Stimulated activated CD4-positive, alpha-beta T cell treated with anti-CD3 and anti-CD28 coated beads, Interleukin-15, amount 100 ng/mL, for 24 hours (primary cell): Measurements from ENCODE around the gene HOXD13.

Experiments used
- DNase-seq: peaks from one replicate; pipeline ENCODE4 v3.0.0-alpha.2; 2020

HOXD13 gene

DNA sequence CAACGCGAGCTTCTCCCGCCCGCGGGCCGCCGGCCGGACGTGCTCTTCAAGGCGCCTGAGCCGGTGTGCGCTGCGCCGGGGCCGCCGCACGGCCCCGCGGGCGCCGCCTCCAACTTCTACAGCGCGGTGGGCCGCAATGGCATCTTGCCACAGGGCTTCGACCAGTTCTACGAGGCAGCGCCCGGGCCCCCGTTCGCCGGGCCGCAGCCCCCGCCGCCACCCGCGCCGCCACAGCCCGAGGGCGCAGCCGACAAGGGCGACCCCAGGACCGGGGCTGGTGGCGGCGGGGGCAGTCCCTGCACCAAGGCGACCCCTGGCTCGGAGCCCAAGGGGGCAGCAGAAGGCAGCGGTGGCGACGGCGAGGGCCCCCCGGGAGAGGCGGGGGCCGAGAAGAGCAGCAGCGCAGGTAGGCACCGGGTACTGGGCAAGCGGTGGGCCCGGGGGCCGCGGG is 15.2 kb downstream of the HOXD13 start:
- DNase-seq = no peak

DNA sequence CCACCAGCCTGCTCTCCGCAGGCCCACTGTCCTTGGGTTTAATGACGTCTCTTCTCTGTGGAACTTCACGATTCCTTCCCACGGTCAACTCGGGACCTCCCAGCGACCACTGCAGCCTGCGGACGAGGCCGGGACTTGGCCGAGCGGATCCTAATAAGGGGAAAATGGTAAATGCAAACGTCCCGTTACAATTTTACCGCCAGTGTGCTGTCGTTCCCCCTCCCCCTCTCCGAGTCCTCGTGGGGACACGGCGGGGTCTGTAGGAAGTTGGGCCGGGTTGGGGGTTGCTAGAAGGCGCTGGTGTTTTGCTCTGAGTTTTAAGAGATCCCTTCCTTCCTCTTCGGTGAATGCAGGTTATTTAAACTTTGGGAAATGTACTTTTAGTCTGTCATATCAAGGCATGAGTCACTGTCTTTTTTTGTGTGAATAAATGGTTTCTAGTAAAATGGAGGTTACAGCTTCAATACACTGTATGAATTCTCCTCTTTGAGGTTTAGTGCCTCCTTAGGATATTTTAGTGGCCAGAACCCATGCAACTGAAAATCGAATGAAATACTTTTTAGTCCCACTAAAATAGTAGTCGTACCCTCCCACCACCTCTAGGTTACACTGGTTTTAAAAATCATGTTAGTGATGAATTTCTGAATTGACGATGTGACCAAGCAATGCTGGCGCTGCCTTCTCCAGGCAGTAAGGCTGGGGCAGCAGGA is 16.8 kb downstream of the HOXD13 start:
- DNase-seq = no peak

DNA sequence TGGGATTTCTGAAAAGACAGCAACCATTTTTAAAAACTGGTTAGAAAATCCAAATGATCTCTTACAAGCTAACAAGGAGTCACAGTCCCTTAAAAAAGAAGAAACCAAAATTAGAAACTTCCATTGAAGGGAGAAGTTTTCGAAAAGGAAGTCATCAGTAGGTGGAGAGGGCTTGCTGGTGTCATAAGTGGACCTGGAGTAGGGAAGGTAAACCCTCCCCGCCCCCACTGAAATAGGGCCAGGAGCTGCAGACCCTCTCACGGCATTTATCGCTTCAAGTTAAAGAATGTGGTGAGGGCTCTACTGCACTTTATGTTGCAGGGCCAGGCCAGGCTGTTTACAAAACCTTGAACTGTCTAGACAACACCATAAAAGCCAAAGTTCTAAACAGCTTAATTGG is 17.4 kb downstream of the HOXD13 start:
- DNase-seq = no peak

DNA sequence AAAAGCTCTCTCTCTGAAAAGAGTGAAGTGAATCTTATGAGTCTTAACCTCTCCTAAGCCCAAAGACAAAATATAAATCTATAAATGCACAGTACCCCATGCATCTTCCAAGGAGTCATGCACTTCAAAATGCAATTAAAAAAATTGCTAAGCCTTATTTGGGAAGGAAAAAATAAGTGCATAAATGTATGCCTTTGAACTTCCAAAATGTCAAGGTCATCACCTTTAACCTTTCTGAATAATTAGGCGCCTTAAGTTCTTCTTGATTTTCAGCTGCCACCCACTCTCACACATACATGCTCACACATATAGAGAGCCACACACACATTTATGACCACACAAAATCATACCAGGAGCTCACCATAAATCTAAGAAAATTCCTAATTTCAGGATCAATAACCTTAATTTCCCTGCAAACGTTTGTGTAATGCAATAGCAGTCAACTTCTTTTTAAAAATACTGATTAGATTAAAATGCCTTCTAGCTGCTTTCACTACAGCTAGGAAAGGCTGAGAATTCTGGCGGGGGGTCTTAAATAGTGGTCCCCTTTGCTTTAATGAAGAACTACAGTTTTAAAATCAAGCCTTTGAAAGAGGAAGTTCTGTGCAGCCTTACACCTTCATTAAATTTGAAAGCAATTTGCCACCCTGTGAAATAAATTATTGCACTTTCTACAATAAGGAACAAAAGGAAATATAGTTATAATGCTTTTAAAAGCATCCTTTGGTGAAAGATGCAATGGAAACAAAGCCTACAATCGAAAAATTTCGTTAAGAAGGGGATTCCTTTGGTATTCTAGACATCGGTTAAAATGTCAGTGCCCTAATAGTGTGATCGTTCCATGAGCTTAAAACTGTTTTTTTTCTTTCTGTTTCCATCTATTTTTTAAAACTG is 18.1 kb downstream of the HOXD13 start:
- DNase-seq = no peak

GRCh38 chr2:176111309-176111663 is 18.8 kb downstream of the HOXD13 start:
- no peak for DNase-seq

GRCh38 chr2:176111846-176112374 is 19.4 kb downstream of the HOXD13 start:
- DNase-seq = no peak

DNA sequence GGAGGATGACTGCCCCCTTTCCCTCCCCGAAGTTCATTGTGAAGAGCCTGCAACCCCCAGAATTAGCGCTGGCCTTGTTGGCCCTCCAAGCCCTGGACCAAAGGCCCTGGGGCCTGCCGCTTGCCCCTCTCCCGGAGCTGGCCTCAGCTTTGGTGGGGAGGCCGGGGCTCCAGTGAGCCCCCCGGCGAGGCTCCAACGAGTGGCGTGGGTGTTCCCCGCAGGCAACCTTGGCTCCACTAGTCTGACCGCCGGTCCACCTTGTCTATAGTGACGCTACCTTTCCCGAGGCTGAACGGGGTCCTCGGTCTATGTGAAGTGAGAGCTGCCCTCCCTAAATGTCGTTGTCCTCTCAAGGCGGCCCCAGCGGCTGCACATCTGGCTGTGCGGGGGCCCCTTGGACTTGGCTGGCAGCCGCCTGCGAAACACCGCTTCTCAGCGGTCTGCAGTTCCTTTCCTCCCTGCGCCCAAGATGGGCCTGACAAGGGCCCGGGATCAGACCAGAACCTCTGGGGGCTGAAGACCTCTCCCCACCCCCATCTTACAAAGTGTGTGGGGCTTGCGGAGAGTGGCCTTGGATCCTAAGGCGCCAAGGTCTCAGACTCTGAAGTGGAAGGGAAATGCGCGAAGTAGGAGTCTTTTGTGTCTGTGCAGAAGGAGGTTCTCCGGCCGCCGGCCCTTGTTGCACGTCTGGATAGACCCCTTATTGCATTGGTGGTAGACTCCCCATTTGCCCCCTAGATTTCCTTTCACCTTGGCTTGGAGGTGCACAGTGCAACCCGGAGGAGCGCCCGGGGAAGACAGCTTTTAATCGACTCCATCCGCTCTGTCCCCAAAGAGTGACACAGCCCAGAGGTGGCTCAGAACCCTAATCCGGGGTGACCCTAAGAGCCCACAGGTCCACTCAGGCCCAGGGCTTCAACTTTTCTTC is 20.1 kb downstream of the HOXD13 start:
- no peak for DNase-seq

DNA sequence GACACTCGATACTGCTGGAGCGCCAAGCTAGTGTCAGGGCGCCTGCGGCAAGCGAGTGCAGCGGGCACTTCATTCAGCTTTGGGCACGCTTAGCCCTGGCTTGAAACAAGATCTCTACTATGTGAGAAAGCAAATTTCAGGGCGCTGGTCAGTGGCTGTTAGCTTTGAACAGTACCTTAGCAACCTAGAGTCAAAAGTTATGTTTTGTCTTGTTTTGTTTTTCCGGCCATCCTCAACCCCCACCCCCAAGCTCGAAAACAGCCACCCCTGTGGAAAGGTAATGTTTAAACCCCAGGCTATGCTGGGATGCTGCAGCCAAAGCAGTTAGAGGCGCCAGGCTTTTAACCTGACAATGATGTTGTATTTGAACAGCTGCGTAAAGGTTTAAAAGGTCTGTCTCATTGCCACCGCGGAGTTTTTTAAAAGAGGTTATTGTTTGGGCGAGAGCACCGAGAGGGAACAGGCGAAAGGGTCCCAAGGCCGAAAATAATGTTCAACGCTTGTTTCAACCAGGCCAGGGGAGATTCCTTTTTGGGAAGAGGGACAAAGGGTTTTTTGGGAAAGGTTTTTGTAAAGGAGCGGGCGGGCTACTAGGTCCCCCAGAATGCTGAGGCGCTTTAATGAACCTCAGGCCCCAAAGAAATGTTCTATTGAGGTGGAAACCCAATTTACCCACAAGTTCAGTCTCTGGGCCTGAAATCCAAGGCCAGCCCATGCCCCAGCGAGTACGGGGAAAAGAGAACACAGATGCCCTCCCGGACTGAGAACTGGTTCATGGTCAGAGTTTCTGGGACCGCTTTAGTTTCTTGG is 21.8 kb downstream of the HOXD13 start:
- no peak for DNase-seq

DNA sequence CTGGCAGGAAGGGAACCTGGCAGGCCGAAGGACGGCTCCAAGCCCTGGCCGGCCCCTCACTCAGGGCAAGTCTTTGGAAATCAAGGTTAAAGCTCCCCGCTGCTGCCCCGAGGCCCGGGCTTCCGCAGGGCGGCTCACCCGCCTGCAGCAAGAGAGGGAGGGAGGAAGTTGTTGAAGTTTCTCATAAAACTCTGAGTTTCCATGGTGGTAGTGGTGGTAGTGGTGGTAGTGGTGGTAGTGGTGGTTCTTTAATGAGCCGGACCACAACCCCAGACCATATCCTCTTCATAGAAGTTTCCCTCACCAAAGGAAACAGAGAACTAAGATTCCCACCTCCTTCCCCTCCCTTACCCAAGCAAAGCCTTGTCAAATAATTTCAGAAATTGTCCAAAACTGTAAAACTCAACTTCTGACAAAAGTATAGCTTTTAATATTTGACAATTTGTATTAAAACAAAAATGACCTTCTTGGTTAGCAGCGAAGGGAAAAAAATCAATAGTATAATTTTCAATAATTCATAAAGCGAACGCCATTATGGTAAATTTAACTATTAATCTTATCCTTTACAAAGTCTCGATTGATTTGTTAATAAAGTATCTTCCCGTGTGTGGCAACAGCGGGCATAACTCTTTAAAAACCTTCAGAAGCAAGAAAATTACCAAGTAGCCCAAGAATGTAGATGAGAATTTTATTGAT is 22.6 kb downstream of the HOXD13 start:
- DNase-seq = no peak

DNA sequence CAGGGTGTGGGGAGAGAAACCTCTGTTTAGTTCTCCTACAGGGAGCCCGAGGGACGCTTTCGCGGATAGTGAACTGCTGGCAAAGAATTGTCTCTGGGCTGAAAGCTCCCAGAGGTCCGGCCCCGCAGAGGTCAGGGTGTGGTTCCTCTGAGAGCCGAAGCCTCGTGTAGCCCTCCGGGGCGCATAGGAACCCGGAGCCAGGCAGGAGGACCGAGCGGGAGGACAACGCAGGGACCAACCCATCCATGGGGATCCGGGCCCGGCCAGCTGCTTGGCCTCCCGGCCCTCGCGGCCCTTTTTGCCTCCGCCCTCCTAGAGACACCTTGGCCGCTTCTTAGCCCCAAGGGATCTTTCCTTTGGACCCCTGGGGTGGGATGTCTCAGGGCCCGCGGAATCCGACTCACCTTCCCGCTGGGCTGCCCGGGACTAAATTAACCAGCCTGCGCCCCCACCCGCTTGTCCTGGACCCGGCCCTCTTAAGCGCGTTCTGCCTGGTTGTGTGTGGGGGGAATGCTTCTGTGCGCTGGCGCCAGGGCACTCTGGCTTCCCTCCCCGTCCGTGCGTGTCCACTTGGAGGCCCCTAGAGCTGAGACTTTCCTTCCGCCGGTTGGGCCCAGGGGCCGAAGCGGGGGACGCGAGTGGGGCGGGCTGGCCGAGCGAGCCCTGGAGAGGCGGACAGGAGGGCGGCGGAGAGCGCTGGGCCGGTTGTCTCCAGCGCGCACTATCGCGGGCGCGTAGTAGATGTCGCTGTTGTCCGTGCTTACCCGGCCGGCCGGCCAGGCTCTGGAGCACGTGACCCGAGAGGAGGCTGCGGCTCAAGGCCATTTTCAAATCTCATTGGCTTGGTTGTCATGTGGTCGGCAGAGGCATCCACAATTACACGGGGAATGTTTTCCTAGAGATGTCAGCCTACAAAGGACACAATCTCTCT is 23.6 kb downstream of the HOXD13 start, which contains the start of gene HOXD10:
Gene HOXD10, plus strand, starts transcription at position 896 of the 931 bp plus-strand sequence. CDS start 56 bp downstream, outside the sequence.
- no peak for DNase-seq

- DNase-seq = no peak
Observed at GRCh38 chr2:176117162-176117822, 24.8 kb downstream of the HOXD13 start.

DNA sequence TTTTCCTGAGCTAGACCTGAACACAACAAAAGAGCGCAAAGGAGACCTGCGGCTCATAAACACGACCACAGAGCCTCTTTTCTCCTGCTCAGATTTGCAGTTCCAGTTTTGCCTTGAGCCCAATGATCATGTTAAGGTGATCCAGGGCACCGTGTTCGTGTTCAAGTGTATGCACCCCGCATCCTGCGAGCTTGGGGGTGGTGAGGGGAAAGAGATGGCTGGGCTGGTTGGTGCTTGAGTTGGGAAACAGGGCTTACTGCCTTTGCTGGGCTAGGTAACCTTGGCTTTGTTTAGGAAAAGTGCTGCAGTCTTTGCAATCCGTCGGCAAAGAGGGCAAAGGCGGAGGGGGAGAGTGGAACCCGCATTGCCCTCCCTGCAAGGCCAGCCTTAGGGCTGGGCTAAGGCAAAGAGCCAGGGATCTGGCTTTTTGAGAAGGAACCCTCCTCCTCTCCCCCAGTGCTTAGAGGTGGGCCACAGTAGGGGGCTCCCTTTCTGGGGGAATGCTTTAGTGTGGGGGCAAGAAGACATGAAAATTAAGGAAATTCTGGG is 25.4 kb downstream of the HOXD13 start:
- no peak for DNase-seq

DNA sequence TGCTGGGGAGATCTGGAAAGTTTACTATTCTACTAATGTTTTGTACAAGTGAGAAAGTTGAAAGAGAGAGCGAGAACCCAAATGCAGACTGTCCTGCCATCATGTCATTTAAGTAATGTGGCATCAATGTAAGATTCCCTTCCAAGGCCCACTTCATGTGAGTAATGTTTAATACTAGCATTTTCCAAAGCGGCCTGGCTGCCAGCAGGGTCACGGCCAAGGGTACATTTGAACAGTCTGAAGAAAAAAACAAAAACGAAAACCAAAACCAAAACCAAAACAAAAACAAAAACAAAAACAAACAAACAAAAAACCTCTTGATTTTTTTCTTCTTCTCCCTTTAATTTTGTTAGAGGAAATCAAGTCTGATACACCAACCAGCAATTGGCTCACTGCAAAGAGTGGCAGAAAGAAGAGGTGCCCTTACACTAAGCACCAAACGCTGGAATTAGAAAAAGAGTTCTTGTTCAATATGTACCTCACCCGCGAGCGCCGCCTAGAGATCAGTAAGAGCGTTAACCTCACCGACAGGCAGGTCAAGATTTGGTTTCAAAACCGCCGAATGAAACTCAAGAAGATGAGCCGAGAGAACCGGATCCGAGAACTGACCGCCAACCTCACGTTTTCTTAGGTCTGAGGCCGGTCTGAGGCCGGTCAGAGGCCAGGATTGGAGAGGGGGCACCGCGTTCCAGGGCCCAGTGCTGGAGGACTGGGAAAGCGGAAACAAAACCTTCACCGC is 26.2 kb downstream of the HOXD13 start:
- no peak for DNase-seq

GRCh38 chr2:176120364-176121189 is 28.1 kb downstream of the HOXD13 start:
- no peak for DNase-seq

GRCh38 chr2:176121190-176122051 is 28.9 kb downstream of the HOXD13 start:
- no peak for DNase-seq

- no peak for DNase-seq
Observed at GRCh38 chr2:176122052-176122682, 29.6 kb downstream of the HOXD13 start.
